Right ventricle myocardium superior (tissue), 1 donor: Measurements from ENCODE around the gene C2CD4D. TPM values are rescaled to one million over a fixed set of nuclear protein-coding genes. Genes with fewer than 3 reads are reported as not detected.
"Not testable (repeated sequence)": the region's sequence is repeated elsewhere in the genome, so short reads cannot be mapped to it uniquely, and the experiment has no call there.

ENCODE experiments used
- ATAC-seq: fragments of 200-7000 bp; cut with Tn5 transposase; one replicate; pipeline ENCODE4 v1.9.1; 2020; ENCODE audit warnings: mild to moderate bottlenecking; ENCODE audit not compliant: poor library complexity
- DNase-seq: peaks from one replicate; pipeline ENCODE4 v3.0.0-alpha.2; 2020
- intact Hi-C: fragments of 100-400 bp; cut with DNase I; formaldehyde crosslinking; loops from one replicate; pipeline ENCODE4 v1.11.2; 2022
- total RNA-seq: library from RNA; stranded (reverse); fragmentation: NEBNext Ultra II Directional; extraction: Animal tissue kit (Norgen Biotek cat#: 25700); gene quantifications from one replicate; pipeline ENCODE4 v1.2.1, GENCODE V29; 2021
- donor health status: DM: no; HTN: yes; CAD: no; lungs with severe emphysema.

C2CD4D gene
- total RNA-seq, 1 donor from 2014 or later = not detected

DNA sequence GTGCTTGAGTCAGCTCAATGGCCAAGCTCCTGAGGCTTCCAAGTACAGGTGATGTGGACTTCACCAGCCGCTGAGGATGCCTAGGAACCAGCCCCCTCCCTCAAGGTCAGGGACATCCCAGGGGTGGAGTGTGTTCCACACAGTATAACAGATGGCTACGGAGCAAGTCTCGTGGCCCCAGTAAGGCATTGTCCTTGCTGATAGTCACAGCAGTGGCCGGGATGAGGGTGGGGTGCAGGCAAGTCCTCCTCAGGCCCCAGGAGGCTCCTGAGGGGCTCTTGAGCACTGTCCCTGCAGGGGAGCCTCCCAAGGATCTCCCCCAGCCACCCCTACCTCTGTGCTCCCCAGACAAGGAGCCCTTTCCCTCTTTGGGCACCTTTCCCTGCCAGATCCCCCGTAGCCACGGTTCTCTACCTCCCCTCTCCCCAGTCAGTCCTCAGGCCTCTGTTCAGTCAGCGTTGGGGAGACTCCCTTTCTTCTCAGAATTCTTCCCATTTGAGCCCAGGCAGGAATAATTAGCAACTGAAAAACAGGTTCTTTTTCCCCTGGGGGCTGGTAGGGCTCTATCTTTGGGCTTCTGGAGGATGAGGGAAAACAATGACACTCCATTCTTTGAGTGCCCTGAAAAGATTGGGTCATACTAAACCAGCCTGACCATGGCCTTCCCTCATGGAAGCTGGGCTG lies 21.0 kb upstream of the C2CD4D start:
- ATAC-seq (no peak), DNase-seq (no peak)
- intact Hi-C loops = no loop called here

- ATAC-seq = no peak
- intact Hi-C loops = no loop called here
- no peak for DNase-seq
These were observed 20.3 kb upstream of the C2CD4D start for GRCh38 chr1:151859891-151860293.

DNA sequence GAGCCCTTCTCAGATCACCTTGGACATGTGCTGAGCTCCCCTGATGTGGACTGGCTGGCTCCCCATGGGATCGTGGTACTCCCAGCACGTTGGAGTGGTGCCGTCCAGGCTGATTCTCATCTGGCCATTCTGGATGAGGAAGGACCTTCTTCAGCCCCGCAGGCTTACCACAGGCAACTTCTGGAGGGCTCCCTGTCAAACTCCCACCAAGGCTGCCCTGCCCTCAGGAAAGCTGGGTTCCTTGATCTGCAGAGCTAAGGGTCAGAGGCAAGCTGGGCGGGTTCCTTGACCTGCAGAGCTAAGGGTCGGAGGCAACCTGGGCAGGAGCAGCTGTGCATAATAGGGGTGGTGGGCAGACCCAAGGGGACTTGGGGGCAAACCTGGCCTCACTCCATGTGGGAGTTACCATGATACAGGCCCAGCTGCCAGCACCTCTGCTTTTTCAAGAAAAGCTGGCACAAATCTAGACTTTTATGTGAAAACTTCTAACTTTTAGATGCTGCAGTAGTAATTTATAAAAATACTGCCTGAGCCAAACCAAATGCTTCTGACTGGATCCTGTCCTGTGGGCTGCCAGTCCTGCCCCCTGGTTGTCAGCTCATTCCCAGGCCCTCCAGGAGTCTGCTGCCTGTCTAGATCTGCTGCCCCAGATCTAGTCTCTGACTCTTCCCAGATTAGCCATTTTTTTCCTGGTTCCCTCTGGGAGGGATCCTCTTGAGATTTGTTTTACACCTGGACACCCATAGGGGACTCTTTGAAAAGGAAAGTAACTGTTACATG lies 19.5 kb upstream of the C2CD4D start:
- intact Hi-C loops = no loop called here
- DNase-seq = no peak
- ATAC-seq = no peak

GRCh38 chr1:151858030-151858746 lies 18.6 kb upstream of the C2CD4D start:
- DNase-seq (no peak), ATAC-seq (no peak)
- intact Hi-C loops = no loop called here

DNA sequence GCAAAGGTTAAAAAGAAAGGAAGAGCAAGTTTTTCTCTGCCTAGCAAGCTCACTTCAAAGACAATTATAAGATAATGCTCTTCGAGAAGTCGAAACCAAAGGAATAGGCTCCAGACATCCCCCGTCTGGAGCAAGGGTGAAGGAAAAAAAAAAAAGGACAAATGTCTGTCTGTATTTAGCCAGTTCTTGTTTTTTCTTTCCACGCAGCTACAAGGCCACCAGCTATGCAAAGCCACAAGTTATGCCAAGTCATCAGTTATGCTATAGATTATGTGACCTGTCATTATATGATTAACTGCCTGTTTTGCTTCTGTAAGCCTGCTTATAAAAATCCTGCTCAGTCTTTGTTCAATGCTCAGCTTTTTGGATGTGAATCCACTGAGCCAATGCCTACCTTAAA lies 16.3 kb upstream of the C2CD4D start:
- intact Hi-C loops = no loop called here
- DNase-seq (no peak), ATAC-seq (no peak)

GRCh38 chr1:151855516-151855915 lies 15.9 kb upstream of the C2CD4D start:
- intact Hi-C loops = not testable (repeated sequence)
- DNase-seq (peak; percentile 61), ATAC-seq (peak; percentile 55)

DNA sequence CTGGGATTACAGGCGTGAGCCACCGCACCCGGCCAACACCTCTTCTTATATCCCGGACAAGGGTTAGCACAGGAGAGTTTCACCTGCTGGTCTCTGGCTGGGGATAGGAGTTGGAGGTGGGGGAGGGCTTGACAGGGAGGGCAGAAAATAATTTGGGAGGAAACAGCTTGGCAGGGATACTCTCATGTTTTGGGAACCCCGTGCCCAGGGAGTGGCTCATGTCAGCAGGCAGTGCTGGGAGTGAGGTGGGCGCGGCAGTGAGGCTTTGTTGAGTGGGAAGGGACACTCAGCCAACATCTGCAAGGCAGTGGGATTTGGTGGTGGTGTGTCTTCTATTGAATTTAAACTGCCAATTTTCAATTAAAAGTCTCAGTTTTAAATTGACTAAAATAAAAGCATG lies 15.0 kb upstream of the C2CD4D start:
- DNase-seq = no peak
- intact Hi-C loops = no loop called here

GRCh38 chr1:151853411-151853943 lies 13.9 kb upstream of the C2CD4D start, which contains the start of gene THEM5:
Gene THEM5 (minus strand): TSS chr1:151853712. CDS start chr1:151853565, 147 bp downstream.
- ATAC-seq (no peak), DNase-seq (no peak)
- intact Hi-C loops = no loop called here

More for the DNA sequence above, 15.0 kb upstream of the C2CD4D start:
- no peak for ATAC-seq

GRCh38 chr1:151852733-151853132 lies 13.1 kb upstream of the C2CD4D start:
- DNase-seq (no peak), ATAC-seq (no peak)
- intact Hi-C loops = no loop called here

- no peak for ATAC-seq
- DNase-seq = no peak
- intact Hi-C loops = no loop called here
These were observed 12.3 kb upstream of the C2CD4D start for GRCh38 chr1:151851886-151852285.

DNA sequence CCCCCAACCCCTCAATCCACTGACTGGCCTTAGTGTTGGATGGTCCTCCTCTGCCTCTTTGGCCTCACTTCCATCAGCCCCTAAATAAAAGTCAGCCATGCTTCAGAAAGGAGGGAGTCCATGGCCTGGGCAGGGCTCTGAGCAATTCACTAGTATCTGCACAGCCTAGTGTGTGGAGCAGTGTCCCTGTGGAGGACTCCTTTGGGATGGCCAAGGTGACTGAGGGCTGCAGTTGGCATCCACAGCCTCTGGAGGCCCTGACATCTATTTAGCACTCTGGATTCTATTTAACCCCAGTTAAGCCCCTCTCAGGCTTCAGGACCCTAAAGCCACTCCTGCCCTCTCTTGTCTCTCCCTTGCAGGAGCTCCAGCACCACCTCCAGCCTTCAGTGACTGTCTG lies 10.3 kb upstream of the C2CD4D start:
- DNase-seq = no peak
- no peak for ATAC-seq
- intact Hi-C loops = no loop called here

DNA sequence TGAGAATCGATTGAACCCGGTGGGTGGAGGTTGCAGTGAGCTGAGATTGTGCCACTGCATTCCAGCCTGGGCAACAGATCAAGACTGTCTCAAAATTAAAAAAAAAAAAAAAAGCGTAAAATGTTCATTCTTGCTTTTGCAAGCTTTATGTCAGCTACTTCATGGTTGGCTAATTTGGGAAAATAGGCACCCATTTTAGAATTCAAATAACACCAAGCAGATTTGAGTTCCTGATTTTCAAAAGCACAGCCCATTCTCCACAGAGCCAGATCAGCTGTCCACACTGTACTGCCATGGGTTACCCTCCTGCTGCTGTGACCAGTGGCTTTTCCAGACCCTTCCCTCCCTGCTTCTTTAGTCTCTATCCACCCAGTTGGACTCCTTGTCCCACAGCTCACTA lies 9.5 kb upstream of the C2CD4D start:
- ATAC-seq = no peak
- intact Hi-C loops = no loop called here

DNA sequence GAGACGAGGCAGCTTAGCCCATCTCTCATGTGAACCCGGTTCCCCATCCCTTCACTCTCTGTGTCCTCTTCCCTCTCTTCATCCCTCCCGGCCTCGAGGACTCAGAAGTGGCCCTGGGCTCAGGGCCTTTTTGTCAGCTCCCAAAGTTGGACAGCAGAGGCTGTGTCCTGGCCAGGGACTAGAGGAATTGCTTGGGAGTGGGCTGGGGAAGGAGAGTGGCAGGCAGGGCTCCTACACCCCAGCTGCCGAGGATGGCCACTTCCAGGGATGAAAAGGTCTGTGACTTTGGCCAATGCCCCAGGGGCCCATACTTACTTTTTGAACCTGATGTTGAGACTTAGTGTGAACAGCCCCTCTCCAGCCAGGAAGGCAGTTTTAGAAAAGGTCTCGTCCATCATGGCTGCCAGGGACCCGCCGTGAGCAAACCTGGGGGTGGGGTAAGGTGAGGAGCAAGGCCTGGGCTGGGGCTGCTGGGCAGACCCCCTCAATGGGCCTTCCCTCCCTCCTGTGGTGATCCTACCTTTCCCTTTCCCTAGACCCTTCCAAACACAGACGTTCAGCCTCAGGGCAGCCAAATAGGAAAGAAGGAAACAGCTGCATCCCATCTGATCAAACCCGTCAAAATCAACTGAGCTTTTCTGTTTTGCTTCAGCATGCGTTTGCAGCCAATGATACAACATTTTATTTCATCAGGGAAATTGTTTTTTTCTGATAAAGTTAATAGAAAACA lies 8.4 kb upstream of the C2CD4D start:
- intact Hi-C loops = no loop called here
- no peak for DNase-seq
- peak; percentile 35 for ATAC-seq

More for the DNA sequence above, 9.5 kb upstream of the C2CD4D start:
- DNase-seq = no peak

DNA sequence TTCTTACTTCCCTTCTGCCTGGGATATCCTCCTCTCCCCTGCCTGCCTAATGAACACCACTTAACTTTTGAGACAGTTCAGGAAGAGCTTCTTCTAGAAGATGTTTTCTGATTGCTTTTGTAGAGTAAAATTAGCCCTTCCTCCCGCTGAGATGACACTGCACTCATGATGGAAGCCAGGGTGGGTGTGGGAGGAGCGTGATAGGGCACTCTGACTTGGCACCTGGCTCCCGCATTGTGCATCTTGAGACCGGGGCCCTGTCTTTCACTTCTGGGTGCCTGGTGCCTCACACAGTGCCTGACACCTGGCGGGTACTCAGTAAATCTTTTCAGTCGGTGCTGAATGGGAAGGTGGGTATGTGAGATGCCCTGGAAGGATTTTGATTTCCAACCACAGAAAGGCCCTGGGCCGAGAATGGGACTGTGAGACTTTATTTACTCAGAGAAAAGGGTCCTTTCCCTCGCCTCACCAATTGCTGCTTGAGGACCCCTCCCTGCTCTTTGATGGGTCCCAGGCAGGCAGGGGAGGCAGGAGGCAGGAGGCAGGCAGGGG lies 7.1 kb upstream of the C2CD4D start:
- DNase-seq (no peak), ATAC-seq (no peak)
- intact Hi-C loops = no loop called here

- intact Hi-C loops = no loop called here
- ATAC-seq (no peak), DNase-seq (no peak)
These were observed 6.5 kb upstream of the C2CD4D start for GRCh38 chr1:151846062-151846568.

GRCh38 chr1:151843398-151843797 lies 3.8 kb upstream of the C2CD4D start:
- intact Hi-C loops = no loop called here
- DNase-seq (no peak), ATAC-seq (no peak)

DNA sequence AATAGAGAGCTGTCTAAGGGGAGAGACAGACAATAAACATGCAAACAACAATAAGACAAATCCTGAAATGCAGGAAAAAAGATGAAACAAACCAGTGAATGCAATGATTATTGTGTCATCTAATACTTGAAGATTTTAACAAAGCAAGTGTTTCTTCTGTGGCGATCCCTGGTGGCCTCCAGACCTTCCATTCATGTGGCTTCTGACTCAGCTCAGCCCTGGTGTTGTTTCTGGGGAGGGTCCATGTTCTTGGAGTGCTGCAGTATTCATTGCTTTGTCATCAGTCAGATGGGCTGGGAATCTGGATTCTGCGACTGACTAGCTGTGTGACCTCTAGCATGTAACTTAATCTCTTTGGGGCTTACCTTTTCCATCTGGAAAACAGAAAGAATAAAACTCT lies 1.5 kb upstream of the C2CD4D start:
- DNase-seq (no peak), ATAC-seq (no peak)
- intact Hi-C loops = no loop called here

DNA sequence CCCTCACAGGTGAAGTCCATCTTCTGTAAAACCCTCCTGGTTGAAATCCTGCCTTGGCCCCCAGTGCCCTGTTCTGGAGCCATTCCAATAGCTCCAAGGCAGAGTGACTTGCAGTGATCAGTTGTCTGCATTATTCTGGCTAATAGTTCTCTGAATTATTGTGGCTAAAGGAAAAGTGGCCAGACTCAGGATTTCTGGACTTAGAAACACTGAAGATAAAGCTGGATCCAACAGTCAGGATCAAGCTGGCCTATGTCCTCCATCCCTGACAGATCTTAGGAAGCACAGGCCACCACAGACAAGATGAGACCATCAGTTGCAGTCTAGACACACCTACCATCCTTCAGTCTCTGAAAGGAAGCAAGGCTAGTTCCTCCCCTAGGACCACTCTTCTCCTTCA lies 801 bp upstream of the C2CD4D start:
- DNase-seq (no peak), ATAC-seq (no peak)
- intact Hi-C loops = no loop called here
